Endothelial cell (in vitro differentiated cells): ENCODE data around the gene CDK5RAP3. TPM values are rescaled to one million over a fixed set of nuclear protein-coding genes. Genes with fewer than 3 reads are reported as not detected.

ENCODE experiments used
- DNase-seq: peaks from one replicate; pipeline ENCODE4 v3.0.0; 2021; ENCODE audit warnings: low spot score
- H3K27ac Mint-ChIP-seq: one replicate; pipeline ENCODE4 v1.8.0; 2021; ENCODE audit warnings: mixed read lengths, inconsistent platforms; ENCODE audit not compliant: unreplicated experiment
- H3K27me3 Mint-ChIP-seq: one replicate; pipeline ENCODE4 v1.8.0; 2021; ENCODE audit warnings: mild to moderate bottlenecking, moderate library complexity, mixed read lengths, inconsistent platforms; ENCODE audit not compliant: unreplicated experiment
- H3K36me3 Mint-ChIP-seq: one replicate; pipeline ENCODE4 v1.8.0; 2021; ENCODE audit warnings: mild to moderate bottlenecking, low read depth, mixed read lengths, inconsistent platforms; ENCODE audit not compliant: unreplicated experiment
- H3K4me1 Mint-ChIP-seq: one replicate; pipeline ENCODE4 v1.8.0; 2021; ENCODE audit warnings: mild to moderate bottlenecking, mixed read lengths, inconsistent platforms; ENCODE audit not compliant: unreplicated experiment
- H3K4me3 Mint-ChIP-seq: one replicate; pipeline ENCODE4 v1.8.0; 2021; ENCODE audit warnings: mild to moderate bottlenecking, mixed read lengths, inconsistent platforms; ENCODE audit not compliant: unreplicated experiment
- H3K9me3 Mint-ChIP-seq: one replicate; pipeline ENCODE4 v1.8.0; 2021; ENCODE audit warnings: mixed read lengths, inconsistent platforms; ENCODE audit not compliant: unreplicated experiment
- total RNA-seq: library from RNA; stranded (reverse); fragmentation: NEBNext Ultra II Directional; extraction: Animal tissue kit (Norgen Biotek cat#: 25700); gene quantifications from one replicate; pipeline ENCODE4 v1.2.1, GENCODE V29; 2021; ENCODE audit not compliant: unreplicated experiment
- TF ChIP-seq, protein P1 (sequence below): fragments of 200-600 bp; sonication (generic); IDR thresholded peaks from one replicate; pipeline ENCODE4 v1.5.0; 2021; ENCODE audit warnings: antibody characterized with exemption; ENCODE audit not compliant: unreplicated experiment

Gene CDK5RAP3
- total RNA-seq, 1 donor from 2014 or later, result 156 TPM

DNA sequence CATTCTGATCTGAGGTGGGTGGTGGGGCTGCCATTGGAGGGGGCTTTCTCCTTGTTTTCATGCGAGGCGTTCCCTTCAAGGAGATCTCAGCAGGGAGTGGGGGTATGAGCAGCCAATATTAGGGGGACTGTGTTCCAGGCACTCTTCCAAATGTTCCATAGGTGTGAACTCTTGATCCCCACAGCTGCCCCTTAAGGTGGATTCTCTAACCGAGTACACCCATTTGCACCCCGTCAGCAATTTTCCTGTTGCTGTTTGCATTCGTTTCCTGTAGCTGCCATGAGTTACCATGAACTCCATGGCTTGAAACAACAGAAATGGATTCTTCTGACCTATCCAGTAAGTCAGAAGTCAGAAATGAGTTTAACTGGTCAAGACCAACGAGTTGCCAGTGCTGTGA lies 9.5 kb upstream of the CDK5RAP3 start:
- Mint-ChIP-seq H3K27ac (no peak overlapping the region), H3K9me3 (no peaks in the 10 kb centered on the region), H3K36me3 (peaks cover 6% of the 10 kb centered on the region), H3K27me3 (peaks cover 10% of the 10 kb centered on the region), H3K4me3 (no peak overlapping the region), H3K4me1 (no peaks in the 10 kb centered on the region)
- TF ChIP-seq, protein P1, sequence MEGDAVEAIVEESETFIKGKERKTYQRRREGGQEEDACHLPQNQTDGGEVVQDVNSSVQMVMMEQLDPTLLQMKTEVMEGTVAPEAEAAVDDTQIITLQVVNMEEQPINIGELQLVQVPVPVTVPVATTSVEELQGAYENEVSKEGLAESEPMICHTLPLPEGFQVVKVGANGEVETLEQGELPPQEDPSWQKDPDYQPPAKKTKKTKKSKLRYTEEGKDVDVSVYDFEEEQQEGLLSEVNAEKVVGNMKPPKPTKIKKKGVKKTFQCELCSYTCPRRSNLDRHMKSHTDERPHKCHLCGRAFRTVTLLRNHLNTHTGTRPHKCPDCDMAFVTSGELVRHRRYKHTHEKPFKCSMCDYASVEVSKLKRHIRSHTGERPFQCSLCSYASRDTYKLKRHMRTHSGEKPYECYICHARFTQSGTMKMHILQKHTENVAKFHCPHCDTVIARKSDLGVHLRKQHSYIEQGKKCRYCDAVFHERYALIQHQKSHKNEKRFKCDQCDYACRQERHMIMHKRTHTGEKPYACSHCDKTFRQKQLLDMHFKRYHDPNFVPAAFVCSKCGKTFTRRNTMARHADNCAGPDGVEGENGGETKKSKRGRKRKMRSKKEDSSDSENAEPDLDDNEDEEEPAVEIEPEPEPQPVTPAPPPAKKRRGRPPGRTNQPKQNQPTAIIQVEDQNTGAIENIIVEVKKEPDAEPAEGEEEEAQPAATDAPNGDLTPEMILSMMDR, result no peak
- no peak for DNase-seq

DNA sequence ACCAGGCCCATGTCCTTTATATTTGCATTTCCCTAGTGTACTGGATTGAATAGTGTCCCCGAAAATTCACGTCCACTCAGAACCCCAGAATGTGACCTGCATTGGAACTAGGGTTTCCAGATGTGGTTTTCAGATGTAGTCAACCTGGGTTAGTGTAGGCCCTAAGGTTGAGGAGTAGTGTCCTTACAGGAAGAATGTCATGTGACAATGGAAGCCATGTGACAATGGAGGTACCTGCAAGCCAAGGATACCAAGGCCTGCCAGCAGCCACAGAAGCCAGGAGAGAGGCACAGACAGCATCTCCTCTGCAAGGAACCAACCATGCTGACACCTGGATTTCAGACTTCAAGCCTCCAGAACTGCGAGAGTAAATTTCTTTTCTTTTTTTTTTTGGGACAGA lies 8.0 kb upstream of the CDK5RAP3 start:
- H3K4me3 Mint-ChIP-seq, result no peak overlapping the region
- no peak overlapping the region for H3K27ac Mint-ChIP-seq
- no peaks in the 10 kb centered on the region for H3K4me1 Mint-ChIP-seq
- H3K36me3 Mint-ChIP-seq, result peaks cover 6% of the 10 kb centered on the region
- TF ChIP-seq, protein P1, result no peak
- DNase-seq, result no peak
- peaks cover 10% of the 10 kb centered on the region for H3K27me3 Mint-ChIP-seq
- H3K9me3 Mint-ChIP-seq, result no peaks in the 10 kb centered on the region

DNA sequence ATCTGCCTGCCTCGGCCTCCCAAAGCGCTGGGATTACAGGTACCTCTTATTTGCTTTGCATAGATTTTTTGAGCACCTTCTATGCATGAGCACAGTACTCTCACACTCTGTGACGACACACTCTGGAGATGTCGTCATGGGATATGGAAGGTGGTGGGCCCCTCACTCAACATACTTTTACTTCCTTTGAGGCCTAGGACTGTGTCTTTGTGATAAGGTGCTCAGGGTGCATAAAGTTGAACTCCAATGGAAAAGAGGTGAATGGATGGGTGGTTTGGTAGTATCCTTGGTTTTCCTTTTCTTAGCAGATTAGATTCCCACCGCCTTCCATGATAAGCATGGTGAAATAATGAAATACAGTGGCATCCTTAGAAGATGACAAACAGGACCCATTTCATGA lies 6.1 kb upstream of the CDK5RAP3 start:
- Mint-ChIP-seq H3K9me3 (no peaks in the 10 kb centered on the region), H3K4me3 (no peak overlapping the region), H3K27me3 (peaks cover 9% of the 10 kb centered on the region), H3K4me1 (peaks cover 3% of the 10 kb centered on the region), H3K36me3 (peaks cover 6% of the 10 kb centered on the region), H3K27ac (no peak overlapping the region)
- no peak for DNase-seq
- TF ChIP-seq, protein P1, result no peak

DNA sequence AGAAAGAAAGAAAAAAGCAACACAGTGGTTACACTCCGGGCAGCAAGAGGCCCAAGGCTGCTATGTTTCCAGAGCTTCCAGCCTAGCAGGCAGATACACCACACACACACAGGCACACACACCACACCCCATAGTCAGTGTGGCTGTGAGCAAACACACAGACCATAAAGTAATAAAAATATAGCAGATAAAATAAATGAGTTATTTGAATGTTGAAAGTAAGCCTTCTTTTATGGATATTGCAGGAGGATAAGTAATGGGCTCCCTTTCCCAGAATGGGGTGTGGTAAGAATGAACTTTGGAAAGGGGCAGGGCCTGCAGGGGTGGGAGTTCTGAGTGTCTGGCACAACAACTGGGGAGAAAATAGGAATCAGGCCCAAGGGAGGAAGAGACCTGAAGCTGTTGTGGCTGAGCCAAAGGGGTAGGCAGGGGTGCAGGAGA lies 4.8 kb upstream of the CDK5RAP3 start:
- Mint-ChIP-seq H3K4me1 (peaks cover 10% of the 10 kb centered on the region), H3K4me3 (no peak overlapping the region), H3K27ac (no peak overlapping the region), H3K9me3 (no peaks in the 10 kb centered on the region), H3K36me3 (peaks cover 8% of the 10 kb centered on the region), H3K27me3 (peaks cover 13% of the 10 kb centered on the region)
- TF ChIP-seq, protein P1, result no peak
- no peak for DNase-seq

DNA sequence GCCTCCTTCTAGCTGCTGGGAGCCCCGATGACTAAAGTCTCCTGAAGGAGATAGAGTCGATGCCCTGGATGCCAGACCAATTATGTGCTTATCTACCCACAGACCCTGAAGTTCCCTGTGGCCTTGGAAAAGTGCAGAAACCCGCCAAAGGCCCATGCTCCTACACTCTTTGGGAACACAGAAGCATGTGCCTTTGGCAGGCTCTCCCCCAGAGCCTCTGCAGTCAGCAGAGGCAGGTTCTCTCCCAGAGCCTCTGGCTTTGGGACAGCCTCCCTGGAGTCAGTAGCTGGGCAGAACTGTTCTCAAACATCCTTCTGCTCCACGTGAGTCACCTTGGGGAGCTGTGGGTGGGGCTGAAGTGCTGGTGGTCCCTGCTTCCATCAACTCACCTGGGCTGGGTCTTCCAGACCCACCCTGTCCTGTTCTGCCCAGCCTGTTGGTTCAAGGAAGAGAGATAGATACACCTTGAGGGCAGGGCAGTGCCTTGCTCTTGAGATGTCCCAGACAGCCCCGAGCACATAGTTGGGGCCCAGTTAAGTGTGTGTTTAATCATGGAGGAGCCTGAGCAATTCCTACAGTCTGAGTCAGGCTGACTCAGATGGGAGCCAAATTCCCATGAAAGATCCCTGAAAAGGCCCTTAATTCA lies 3.2 kb upstream of the CDK5RAP3 start:
- Mint-ChIP-seq H3K9me3 (no peaks in the 10 kb centered on the region), H3K4me1 (peaks cover 15% of the 10 kb centered on the region), H3K36me3 (peaks cover 8% of the 10 kb centered on the region), H3K27me3 (peaks cover 14% of the 10 kb centered on the region), H3K27ac (no peak overlapping the region), H3K4me3 (no peak overlapping the region)
- TF ChIP-seq, protein P1, result no peak
- DNase-seq, result no peak
